Brain microvascular endothelial cell (primary cell): ENCODE measurements around the gene KISS1R.
A peak's percentile ranks its signal among the peaks of the same experiment; 100 is the strongest.

ENCODE experiments used
- DNase-seq: peaks from one replicate; pipeline ENCODE4 v3.0.0-alpha.2; 2020
- H3K27ac ChIP-seq: fragments of 250-450 bp; sonication (Bioruptor Pico); 2 replicates; pipeline ENCODE4 v1.5.1; 2020; ENCODE audit warnings: mild to moderate bottlenecking, moderate library complexity
- H3K27me3 ChIP-seq: fragments of 250-450 bp; sonication (Bioruptor Pico); replicated peaks from 2 replicates; pipeline ENCODE4 v1.5.1; 2020; ENCODE audit warnings: mild to moderate bottlenecking
- H3K36me3 ChIP-seq: fragments of 250-450 bp; sonication (Bioruptor Pico); replicated peaks from 2 replicates; pipeline ENCODE4 v1.5.1; 2020; ENCODE audit warnings: mild to moderate bottlenecking
- H3K4me3 ChIP-seq: 2 replicates; pipeline ENCODE4 v1.5.1; 2011; ENCODE audit warnings: low read depth, mild to moderate bottlenecking, control low read depth, low read length, moderate library complexity
- in situ Hi-C: cut with HindIII; loops from 2 replicates; pipeline ENCODE4 v1.10.0; 2017; ENCODE audit warnings: low sequenced_read_pairs, low pct_ligation_motif_present
- TF ChIP-seq, protein P1 (sequence below): IDR thresholded peaks from 2 replicates; pipeline ENCODE4 v1.5.1; 2011; ENCODE audit warnings: low read depth, mild to moderate bottlenecking, moderate library complexity, low read length, control low read depth, inconsistent platforms; ENCODE audit errors: missing control alignments

KISS1R gene

DNA sequence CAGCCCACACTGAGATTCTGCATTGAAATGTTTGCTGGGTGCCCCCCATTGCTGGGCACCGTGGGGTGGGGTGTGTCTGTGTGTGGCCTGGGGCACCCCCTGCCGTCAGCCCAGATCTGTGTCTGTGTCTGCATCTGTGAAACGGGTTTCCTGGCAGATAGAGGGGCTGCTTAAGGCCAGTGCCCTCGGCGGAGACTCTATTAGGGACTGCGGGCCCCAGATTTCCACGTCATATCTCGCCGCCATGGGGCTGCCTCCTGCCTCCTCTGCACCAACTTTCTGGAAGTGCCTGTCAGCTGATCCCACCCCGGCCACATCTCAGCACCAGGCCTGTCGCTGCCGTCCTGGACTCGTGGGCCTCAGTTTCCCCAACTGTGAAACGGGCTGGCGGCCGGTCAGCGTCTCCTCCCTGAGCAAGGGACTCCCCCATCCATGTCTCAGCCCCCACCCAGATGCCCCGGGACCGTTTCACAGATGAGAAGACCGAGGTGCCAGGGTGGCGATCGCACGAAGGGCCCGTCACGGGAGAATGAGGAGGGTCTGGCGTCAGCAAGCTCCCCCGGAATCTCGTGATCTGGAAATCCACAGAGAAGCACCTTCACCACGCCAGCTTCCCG is 30.1 kb downstream of the KISS1R start:
- in situ Hi-C loops, result no loop called here
- H3K36me3 ChIP-seq, result peaks cover 6% of the 10 kb centered on the region
- TF ChIP-seq, protein P1, sequence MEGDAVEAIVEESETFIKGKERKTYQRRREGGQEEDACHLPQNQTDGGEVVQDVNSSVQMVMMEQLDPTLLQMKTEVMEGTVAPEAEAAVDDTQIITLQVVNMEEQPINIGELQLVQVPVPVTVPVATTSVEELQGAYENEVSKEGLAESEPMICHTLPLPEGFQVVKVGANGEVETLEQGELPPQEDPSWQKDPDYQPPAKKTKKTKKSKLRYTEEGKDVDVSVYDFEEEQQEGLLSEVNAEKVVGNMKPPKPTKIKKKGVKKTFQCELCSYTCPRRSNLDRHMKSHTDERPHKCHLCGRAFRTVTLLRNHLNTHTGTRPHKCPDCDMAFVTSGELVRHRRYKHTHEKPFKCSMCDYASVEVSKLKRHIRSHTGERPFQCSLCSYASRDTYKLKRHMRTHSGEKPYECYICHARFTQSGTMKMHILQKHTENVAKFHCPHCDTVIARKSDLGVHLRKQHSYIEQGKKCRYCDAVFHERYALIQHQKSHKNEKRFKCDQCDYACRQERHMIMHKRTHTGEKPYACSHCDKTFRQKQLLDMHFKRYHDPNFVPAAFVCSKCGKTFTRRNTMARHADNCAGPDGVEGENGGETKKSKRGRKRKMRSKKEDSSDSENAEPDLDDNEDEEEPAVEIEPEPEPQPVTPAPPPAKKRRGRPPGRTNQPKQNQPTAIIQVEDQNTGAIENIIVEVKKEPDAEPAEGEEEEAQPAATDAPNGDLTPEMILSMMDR, result no peak
- H3K27me3 ChIP-seq, result no peaks in the 10 kb centered on the region
- no peak overlapping the region for H3K27ac ChIP-seq
- no peak overlapping the region for H3K4me3 ChIP-seq
- no peak for DNase-seq

DNA sequence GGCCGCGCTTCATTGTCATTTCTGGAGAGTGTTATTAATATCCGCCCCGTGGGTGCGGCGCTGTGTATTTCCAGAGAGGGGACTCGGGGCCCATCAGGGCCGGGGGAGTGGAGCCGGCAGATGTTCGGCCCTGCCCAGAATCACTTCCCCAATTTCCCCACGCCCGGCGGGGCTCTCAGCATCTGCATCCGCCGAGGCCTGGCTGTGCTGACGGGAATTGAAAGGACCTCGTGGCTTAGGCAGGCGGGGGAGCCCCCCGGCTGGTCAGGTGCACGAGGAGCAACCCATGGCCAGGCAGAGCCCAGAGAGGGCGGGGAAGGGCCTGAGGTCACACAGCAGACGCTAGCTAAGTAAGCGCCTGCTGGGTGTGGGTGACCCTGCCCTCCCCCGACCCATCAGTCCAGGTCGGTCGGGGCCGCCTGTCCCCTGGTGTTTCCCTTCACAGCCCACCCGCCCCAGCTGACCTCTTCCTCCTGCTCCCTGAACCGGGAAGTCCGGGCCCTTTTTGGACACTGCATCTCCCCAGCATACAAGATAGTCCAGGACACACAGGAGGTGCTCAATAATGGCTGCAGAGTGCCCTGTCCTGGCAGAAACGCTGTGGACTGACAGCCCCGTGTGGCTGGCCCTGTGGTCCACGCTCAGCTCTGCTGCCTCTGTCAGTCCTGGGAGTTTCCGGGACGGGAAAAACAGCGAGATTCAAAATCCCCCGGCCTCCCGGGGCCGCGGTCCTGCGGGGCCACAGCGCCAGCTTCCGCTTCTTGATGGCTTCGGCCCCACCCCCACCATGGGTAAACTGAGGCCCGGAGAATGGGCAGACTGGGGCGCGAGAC is 30.8 kb downstream of the KISS1R start:
- Histone ChIP-seq H3K36me3 (peaks cover 1% of the 10 kb centered on the region), H3K27ac (no peak overlapping the region), H3K4me3 (no peak overlapping the region), H3K27me3 (no peaks in the 10 kb centered on the region)
- DNase-seq, result no peak
- in situ Hi-C loops, result no loop called here
- TF ChIP-seq, protein P1, result no peak

DNA sequence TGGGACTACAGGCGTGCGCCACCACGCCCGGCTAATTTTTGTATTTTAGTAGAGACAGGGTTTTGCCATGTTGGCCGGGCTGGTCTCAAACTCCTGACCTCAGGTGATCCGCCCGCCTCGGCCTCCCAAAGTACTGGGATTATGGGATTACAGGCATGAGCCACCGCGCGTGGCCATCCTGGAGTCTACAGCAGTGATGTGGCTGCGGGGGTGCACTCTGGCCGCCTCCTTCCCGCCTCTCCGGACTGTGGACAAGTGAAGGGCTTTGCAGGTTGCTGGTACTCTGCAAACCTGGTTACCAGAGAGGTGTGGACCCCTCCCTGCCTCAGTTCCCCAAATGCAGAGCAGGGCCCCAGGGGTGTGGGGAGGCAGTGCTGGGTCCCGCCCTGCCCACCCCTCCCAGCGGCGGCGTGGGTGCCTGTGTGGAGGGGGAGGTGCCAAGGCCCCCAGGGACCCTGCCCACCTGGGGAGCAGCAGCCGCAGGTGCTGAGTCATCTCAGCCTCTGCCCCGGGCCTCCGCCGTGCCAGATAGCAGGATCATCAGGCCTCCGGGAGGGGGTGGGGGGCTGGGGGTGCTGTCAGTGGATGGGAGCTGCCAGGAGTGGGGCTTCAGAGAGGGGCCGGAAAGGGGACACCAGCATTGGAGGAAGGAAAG is 31.8 kb downstream of the KISS1R start:
- in situ Hi-C loops, result no loop called here
- Histone ChIP-seq H3K4me3 (no peak overlapping the region), H3K27ac (no peak overlapping the region), H3K36me3 (no peaks in the 10 kb centered on the region), H3K27me3 (no peaks in the 10 kb centered on the region)
- TF ChIP-seq, protein P1, result no peak
- DNase-seq, result no peak

DNA sequence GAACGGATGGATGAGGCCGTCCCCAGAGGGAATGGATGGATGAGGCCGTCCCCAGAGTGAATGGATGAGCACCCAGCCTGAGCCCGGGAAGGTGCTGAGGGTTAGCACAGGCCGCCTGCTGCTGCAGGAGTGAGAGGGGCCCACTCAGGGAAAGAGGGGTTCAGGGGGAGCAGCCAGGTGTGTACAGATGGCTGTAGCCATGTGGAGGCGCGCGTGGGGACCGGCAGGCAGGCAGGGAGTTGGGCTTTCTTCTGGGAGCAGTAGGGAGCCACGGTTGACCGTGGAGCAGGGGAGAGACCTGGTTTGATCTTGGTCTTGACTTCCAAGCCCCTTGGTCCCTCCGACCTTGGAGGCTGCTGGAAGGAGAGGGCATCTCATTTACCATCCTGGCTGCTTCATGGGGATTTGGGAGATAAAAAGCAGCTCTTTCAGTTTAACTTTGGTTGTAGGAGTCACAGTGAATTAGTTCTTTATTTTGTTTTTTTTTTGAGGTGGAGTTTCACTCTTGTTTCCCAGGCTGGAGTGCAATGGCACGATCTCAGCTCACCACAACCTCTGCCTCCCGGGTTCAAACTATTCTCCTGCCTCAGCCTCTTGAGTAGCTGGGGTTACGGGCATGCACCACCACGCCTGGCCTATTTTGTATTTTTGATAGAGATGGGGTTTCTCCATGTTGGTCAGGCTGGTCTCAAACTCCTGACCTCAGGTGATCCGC is 33.4 kb downstream of the KISS1R start:
- Histone ChIP-seq H3K36me3 (no peaks in the 10 kb centered on the region), H3K27ac (no peak overlapping the region), H3K27me3 (no peaks in the 10 kb centered on the region), H3K4me3 (no peak overlapping the region)
- in situ Hi-C loops, result no loop called here
- TF ChIP-seq, protein P1, result no peak
- DNase-seq, result no peak

DNA sequence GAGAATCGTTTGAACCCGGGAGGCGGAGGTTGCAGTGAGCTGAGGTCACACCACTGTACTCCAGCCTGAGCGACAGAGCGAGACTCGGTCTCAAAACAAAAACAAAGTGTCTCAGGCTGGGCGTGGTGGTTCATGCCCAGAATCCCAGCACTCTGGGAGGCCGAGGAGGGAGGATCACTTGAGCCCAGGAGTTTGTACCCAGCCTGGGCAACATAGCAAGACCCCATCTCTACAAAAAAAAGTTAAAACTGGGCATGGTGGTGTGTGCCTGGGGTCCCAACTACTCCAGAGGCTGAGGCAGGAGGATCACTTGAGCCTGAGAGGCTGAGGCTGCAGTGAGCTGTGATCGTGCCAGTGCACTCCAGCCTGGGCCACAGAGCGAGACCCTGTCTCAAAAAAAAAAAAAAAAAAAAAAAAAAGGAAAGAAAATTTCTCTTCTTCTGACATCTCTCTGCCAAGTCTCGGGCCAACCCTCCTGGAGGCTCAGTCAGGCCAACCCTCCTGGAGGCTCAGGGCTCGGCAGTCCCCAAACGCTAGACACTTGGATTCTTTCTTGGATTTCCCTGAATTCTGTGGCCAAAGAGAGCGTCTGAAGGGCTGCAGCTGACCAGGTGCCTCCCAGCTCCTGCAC is 35.0 kb downstream of the KISS1R start:
- H3K27me3 ChIP-seq, result no peaks in the 10 kb centered on the region
- no peak overlapping the region for H3K4me3 ChIP-seq
- no peaks in the 10 kb centered on the region for H3K36me3 ChIP-seq
- DNase-seq, result peak; percentile 22
- in situ Hi-C loops, result no loop called here
- H3K27ac ChIP-seq, result peak overlapping the region; percentile 78
- TF ChIP-seq, protein P1, result no peak
